ENCODE results near the gene ZNF281.
"Not testable (repeated sequence)": the region's sequence is repeated elsewhere in the genome, so short reads cannot be mapped to it uniquely, and the experiment has no call there.

DNA sequence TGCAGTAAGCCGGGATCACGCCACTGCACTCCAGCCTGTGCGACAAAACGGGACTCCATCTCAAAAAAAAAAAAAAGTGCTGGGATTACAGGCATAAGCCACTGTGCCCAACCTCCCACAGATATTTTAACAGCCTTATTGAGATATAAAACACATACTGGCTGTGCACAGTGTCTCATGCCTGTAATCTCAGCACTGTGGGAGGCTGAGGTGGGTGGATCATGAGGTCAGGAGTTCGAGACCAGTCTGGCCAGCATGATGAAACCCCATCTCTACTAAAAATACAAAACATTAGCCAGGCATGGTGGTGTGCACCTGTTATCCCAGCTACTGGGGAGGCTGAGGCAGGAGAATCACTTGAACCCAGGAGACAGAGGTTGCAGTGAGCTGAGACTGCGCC is 51.9 kb downstream of the ZNF281 start:
- not testable (repeated sequence) for TF ChIP-seq ZNF274 (IDR thresholded peaks at IDR 0.05; ENCODE audit: low read depth, low read length); YY1 (IDR thresholded peaks at IDR 0.05; ENCODE audit: insufficient read depth, insufficient read length)
